H1 (cell line): ENCODE data around the gene GPD1. TPM values are rescaled to one million over a fixed set of nuclear protein-coding genes. Genes with fewer than 3 reads are reported as not detected.

ENCODE experiments used
- CTCF ChIA-PET: fragments of 300-600 bp; sonication (Branson Sonifier 250); formaldehyde crosslinking; loops from one replicate; lab custom pipeline; 2021; ENCODE audit not compliant: partially characterized antibody; lab: Charles Lee
- POLR2A ChIA-PET: fragments of 300-600 bp; sonication (Branson Sonifier 250); formaldehyde crosslinking; loops from one replicate; lab custom pipeline; 2021; ENCODE audit warnings: inconsistent platforms; ENCODE audit not compliant: partially characterized antibody; lab: Charles Lee
- DNase-seq, 2 experiments: peaks; one replicate each; pipeline versions ENCODE4 v3.0.0 to v3.0.0-alpha.2; 2010 to 2022; ENCODE audit warnings: low spot score in 2 of 2, low read depth in 1 of 2, mixed read lengths in 1 of 2
- FAIRE-seq: peaks from 2 replicates; lab custom pipeline; 2011; peaks lifted over from hg19 to GRCh38; lab: Jason Lieb, UNC
- H2AFZ ChIP-seq: 2 replicates; pipeline ENCODE4 v1.8.1; 2012; ENCODE audit warnings: low read length, inconsistent platforms
- H2AK5ac ChIP-seq: 2 replicates; pipeline ENCODE4 v1.6.1; 2013; ENCODE audit warnings: low read depth, low read length
- H2BK120ac ChIP-seq: replicated peaks from 2 replicates; pipeline ENCODE3; 2013; ENCODE audit warnings: low read depth, low read length, inconsistent platforms
- H2BK12ac ChIP-seq: 2 replicates; pipeline ENCODE4 v1.6.1; 2013; ENCODE audit warnings: low read depth, low read length
- H2BK15ac ChIP-seq: 2 replicates; pipeline ENCODE4 v1.6.1; 2013; ENCODE audit warnings: low read length
- H2BK20ac ChIP-seq: 2 replicates; pipeline ENCODE4 v1.6.1; 2013; ENCODE audit warnings: low read length
- H2BK5ac ChIP-seq: 2 replicates; pipeline ENCODE4 v1.6.1; 2013; ENCODE audit warnings: low read depth, low read length
- H3K14ac ChIP-seq: 2 replicates; pipeline ENCODE4 v1.6.1; 2013; ENCODE audit warnings: inconsistent platforms; ENCODE audit not compliant: insufficient read length
- H3K18ac ChIP-seq: 2 replicates; pipeline ENCODE4 v1.6.1; 2013; ENCODE audit warnings: low read length; ENCODE audit errors: extremely low read depth
- H3K23ac ChIP-seq: 2 replicates; pipeline ENCODE4 v1.6.1; 2013; ENCODE audit warnings: inconsistent platforms; ENCODE audit not compliant: insufficient read length
- H3K23me2 ChIP-seq: 2 replicates; pipeline ENCODE4 v1.6.1; 2013; ENCODE audit warnings: low read depth, low read length
- H3K27ac ChIP-seq: 2 replicates; pipeline ENCODE4 v1.6.1; 2011; ENCODE audit warnings: low read depth, low read length, inconsistent platforms
- H3K27me3 ChIP-seq, 4 experiments: replicated peaks in 1 of 4; 1 replicate in 1 of 4; 2 replicates in 3 of 4; pipeline versions ENCODE4 v1.6.1 to v1.8.1; 2011 to 2013; ENCODE audit warnings: low read length in 3 of 4, mild to moderate bottlenecking in 3 of 4, inconsistent platforms in 2 of 4, mixed read lengths in 2 of 4, moderate library complexity in 1 of 4; ENCODE audit not compliant: control insufficient read depth in 3 of 4, insufficient read depth in 3 of 4; ENCODE audit errors: extremely low read depth in 1 of 4
- H3K36me3 ChIP-seq, 4 experiments: 2 replicates each; pipeline versions ENCODE4 v1.6.1 to v1.8.1; 2011 to 2013; ENCODE audit warnings: mild to moderate bottlenecking in 4 of 4, low read length in 3 of 4, moderate library complexity in 2 of 4, control low read depth in 1 of 4, inconsistent platforms in 1 of 4; ENCODE audit not compliant: insufficient read depth in 4 of 4, control insufficient read depth in 2 of 4
- H3K4ac ChIP-seq: replicated peaks from 2 replicates; pipeline ENCODE3; 2013; ENCODE audit warnings: low read length, low read depth, mixed read lengths, inconsistent platforms; ENCODE audit not compliant: insufficient read length
- H3K4me1 ChIP-seq, 4 experiments: replicated peaks in 1 of 4; 1 replicate in 1 of 4; 2 replicates in 3 of 4; pipeline versions ENCODE4 v1.6.1 to v1.8.1; 2011 to 2013; ENCODE audit warnings: low read length in 3 of 4, inconsistent platforms in 2 of 4, mixed read lengths in 1 of 4; ENCODE audit not compliant: insufficient read depth in 4 of 4, control insufficient read depth in 3 of 4
- H3K4me2 ChIP-seq, 2 experiments: 2 replicates each; pipeline versions ENCODE4 v1.6.1 to v1.8.1; 2011 to 2013; ENCODE audit warnings: low read depth in 2 of 2, low read length in 2 of 2, control low read depth in 1 of 2, inconsistent platforms in 1 of 2, mild to moderate bottlenecking in 1 of 2; ENCODE audit not compliant: insufficient read depth in 1 of 2
- H3K4me3 ChIP-seq, 4 experiments: fragments of 200-600, 300-600 bp in 1 of 4; sonication (generic), shearing (Covaris generic), sonication (Bioruptor Twin) in 1 of 4; 2 replicates each; pipeline versions ENCODE4 v1.5.1 to v1.8.1; 2011 to 2016; ENCODE audit warnings: low read length in 4 of 4, low read depth in 3 of 4, control low read depth in 2 of 4, inconsistent platforms in 2 of 4, mild to moderate bottlenecking in 2 of 4, mixed read lengths in 1 of 4, moderate library complexity in 1 of 4; ENCODE audit not compliant: insufficient read depth in 2 of 4; ENCODE audit errors: extremely low read depth in 1 of 4
- H3K56ac ChIP-seq: replicated peaks from 2 replicates; pipeline ENCODE3; 2013; ENCODE audit warnings: low read depth, mild to moderate bottlenecking, mixed read lengths, low read length, inconsistent platforms; ENCODE audit not compliant: insufficient read length
- H3K79me1 ChIP-seq: 2 replicates; pipeline ENCODE4 v1.6.1; 2013; ENCODE audit warnings: low read depth, low read length, control low read depth
- H3K79me2 ChIP-seq, 2 experiments: 2 replicates each; pipeline versions ENCODE4 v1.6.1 to v1.8.1; 2012 to 2013; ENCODE audit warnings: low read length in 2 of 2, mild to moderate bottlenecking in 2 of 2, inconsistent platforms in 1 of 2; ENCODE audit not compliant: insufficient read depth in 2 of 2, control insufficient read depth in 1 of 2
- H3K9ac ChIP-seq, 4 experiments: replicated peaks in 1 of 4; 1 replicate in 1 of 4; 2 replicates in 3 of 4; pipeline versions ENCODE4 v1.6.1 to v1.8.1; 2011 to 2013; ENCODE audit warnings: low read depth in 3 of 4, low read length in 3 of 4, control low read depth in 2 of 4, mild to moderate bottlenecking in 2 of 4, moderate library complexity in 2 of 4, inconsistent platforms in 1 of 4; ENCODE audit errors: extremely low read depth in 1 of 4
- H3K9me3 ChIP-seq, 2 experiments: 2 replicates each; pipeline versions ENCODE4 v1.6.1 to v1.8.1; 2012 to 2013; ENCODE audit warnings: mild to moderate bottlenecking in 2 of 2, moderate library complexity in 2 of 2, control low read depth in 1 of 2, inconsistent platforms in 1 of 2, low read depth in 1 of 2, low read length in 1 of 2, mixed read lengths in 1 of 2; ENCODE audit not compliant: insufficient read depth in 2 of 2
- H4K20me1 ChIP-seq, 2 experiments: replicated peaks in 1 of 2; 2 replicates each; pipeline versions ENCODE3 to v1.8.1; 2011 to 2013; ENCODE audit warnings: inconsistent platforms in 2 of 2, low read length in 2 of 2, mild to moderate bottlenecking in 1 of 2; ENCODE audit not compliant: insufficient read depth in 2 of 2, control insufficient read depth in 1 of 2
- H4K5ac ChIP-seq: 2 replicates; pipeline ENCODE4 v1.6.1; 2013; ENCODE audit warnings: low read length, low read depth, mixed read lengths, inconsistent platforms; ENCODE audit not compliant: insufficient read length
- H4K8ac ChIP-seq: 2 replicates; pipeline ENCODE4 v1.8.0; 2013; ENCODE audit warnings: mild to moderate bottlenecking, moderate library complexity, low read length, inconsistent platforms; ENCODE audit not compliant: insufficient read depth; ENCODE audit errors: extremely low read depth
- H4K91ac ChIP-seq: replicated peaks from 2 replicates; pipeline ENCODE3; 2013; ENCODE audit warnings: low read length, mixed read lengths, inconsistent platforms; ENCODE audit not compliant: insufficient read length
- FOSL1 ChIP-seq: IDR thresholded peaks from 2 replicates; pipeline ENCODE4 v1.6.1; 2011; ENCODE audit warnings: mild to moderate bottlenecking, low read depth, low read length, moderate library complexity; ENCODE audit not compliant: insufficient read depth
- HDAC6 ChIP-seq: IDR thresholded peaks from one replicate; pipeline ENCODE4 v1.7.1; 2012; ENCODE audit warnings: low read depth, mild to moderate bottlenecking, inconsistent platforms, low read length, moderate library complexity
- KDM1A ChIP-seq: fragments of 200-600, 300-600 bp; sonication (generic); IDR thresholded peaks from 2 replicates; pipeline ENCODE4 v1.7.1; 2016; ENCODE audit warnings: mild to moderate bottlenecking, low read length, borderline replicate concordance
- NRF1 ChIP-seq: IDR thresholded peaks from 2 replicates; pipeline ENCODE4 v1.6.1; 2011; ENCODE audit warnings: mild to moderate bottlenecking, low read depth, low read length, improper control_type of control experiment
- SIRT6 ChIP-seq: IDR thresholded peaks from one replicate; pipeline ENCODE4 v1.7.1; 2012; ENCODE audit warnings: low read length, inconsistent platforms
- WGBS, 2 experiments: shearing (Covaris generic) in 1 of 2; methylation state at CpG; one replicate each; pipeline versions ENCODE4 v1.1.6 to v1.1.7; 2013 to 2015; ENCODE audit warnings: low lambda C conversion rate in 2 of 2, mixed read lengths in 2 of 2, inconsistent platforms in 1 of 2, low coverage in 1 of 2, missing lambda C conversion rate in 1 of 2; ENCODE audit not compliant: insufficient replicate concordance in 2 of 2, insufficient coverage in 1 of 2, insufficient read length in 1 of 2; ENCODE audit errors: extremely low coverage in 1 of 2, missing lambda C conversion rate in 1 of 2; 5-methylcytosine and 5-hydroxymethylcytosine counted together
- polyA plus RNA-seq, 7 experiments: library from polyadenylated mRNA; depleted of rRNA in 3 of 7; stranded (reverse) in 5 of 7; unstranded in 2 of 7; fragments of >200 nt in 5 of 7; fragments of 200-250 nt in 2 of 7; gene quantifications; 1 replicate in 5 of 7; 2 replicates in 1 of 7; 4 replicates in 1 of 7; pipeline versions ENCODE4 v1.2.1 to v1.2.3, GENCODE V29; 2011 to 2013; ENCODE audit warnings: missing spikeins in 2 of 7, mixed read lengths in 2 of 7
- total RNA-seq: library from RNA; stranded (reverse); fragmentation: NEBNext Ultra II Directional; extraction: Animal tissue kit (Norgen Biotek cat#: 25700); gene quantifications from 2 replicates; pipeline ENCODE4 v1.2.1, GENCODE V29; 2021

Gene GPD1
- total and polyA plus RNA-seq, 2 of the 8 experiments (the other 6 are each of a cell fraction or from before 2014, with no cell fraction given) = 0.45 to 0.74 TPM

- H4K5ac ChIP-seq = no peak overlapping the region
- CTCF ChIA-PET = interaction anchor here (0.5 to 22.8 kb wide), 10 partner anchors 13 to 1325 kb away, joined by 3 to 420 read pairs (median 3); partner anchors contain the start of genes AQP6 and SMARCD1
- TF ChIP-seq SIRT6 (no peak), NRF1 (no peak), KDM1A (no peak), HDAC6 (no peak), FOSL1 (no peak)
Measured at GRCh38 chr12:50058743-50059312, 45.0 kb upstream of the GPD1 start.

More at GRCh38 chr12:50058743-50059312, 45.0 kb upstream of the GPD1 start:
- no peak overlapping the region for H3K56ac ChIP-seq
- peaks cover 20 to 67% (median 51%) of the 10 kb centered on the region in 4 experiments for H3K27me3 ChIP-seq
- H3K4me3 ChIP-seq = no peak overlapping the region
- no peaks in the 10 kb centered on the region for H3K79me2 ChIP-seq
- DNase-seq (no peak), FAIRE-seq (no peak)
- peak overlapping the region; percentile 75; the same call in 1 of the 2 replicates for H2AK5ac ChIP-seq
- no peaks in the 10 kb centered on the region for H3K9me3 ChIP-seq
- H2BK12ac ChIP-seq = peak overlapping the region; percentile 32; the same call in 1 of the 2 replicates
- H3K14ac ChIP-seq = no peak overlapping the region
- POLR2A ChIA-PET = interaction anchor here (1.0 to 1.3 kb wide), 2 partner anchors 8 to 20 kb away, joined by 3 to 5 read pairs; no protein-coding TSS in a partner anchor
- H4K20me1 ChIP-seq = peaks cover 2 to 4% of the 10 kb centered on the region in 2 experiments
- no peak overlapping the region for H2BK120ac ChIP-seq
- H3K4me1 ChIP-seq = peaks cover 3 to 9% (median 8%) of the 10 kb centered on the region in 4 experiments
- H3K4me2 ChIP-seq = no peak overlapping the region; a peak in 1 of 4 replicates
- no peak overlapping the region for H3K9ac ChIP-seq
- no peak overlapping the region for H2BK5ac ChIP-seq
- H3K27ac ChIP-seq = no peak overlapping the region
- no peak overlapping the region for H2AFZ ChIP-seq
- H2BK15ac ChIP-seq = 0 out of 2 replicates have a peak overlapping the region, but pooled peaks have one; percentile 29
- H3K4ac ChIP-seq = no peak overlapping the region
- H4K8ac ChIP-seq = no peak overlapping the region
- H3K18ac ChIP-seq = no peak overlapping the region
- peaks cover 8% of the 10 kb centered on the region for H3K23me2 ChIP-seq
- no peaks in the 10 kb centered on the region for H3K36me3 ChIP-seq
- no peak overlapping the region for H2BK20ac ChIP-seq
- WGBS, 2 experiments = 90% methylated on average over 15 of the region's 15 CpGs; no CpG with 5 or more reads in 1 of the 2 experiments
- H3K79me1 ChIP-seq = no peaks in the 10 kb centered on the region
- no peak overlapping the region for H3K23ac ChIP-seq
- no peak overlapping the region for H4K91ac ChIP-seq
